DMS79 (cell line): ENCODE measurements around the gene SYNPR.

Source experiments
- DNase-seq: peaks from one replicate; lab custom pipeline; 2025; lab: John Stamatoyannopoulos, UW

SYNPR gene

DNA sequence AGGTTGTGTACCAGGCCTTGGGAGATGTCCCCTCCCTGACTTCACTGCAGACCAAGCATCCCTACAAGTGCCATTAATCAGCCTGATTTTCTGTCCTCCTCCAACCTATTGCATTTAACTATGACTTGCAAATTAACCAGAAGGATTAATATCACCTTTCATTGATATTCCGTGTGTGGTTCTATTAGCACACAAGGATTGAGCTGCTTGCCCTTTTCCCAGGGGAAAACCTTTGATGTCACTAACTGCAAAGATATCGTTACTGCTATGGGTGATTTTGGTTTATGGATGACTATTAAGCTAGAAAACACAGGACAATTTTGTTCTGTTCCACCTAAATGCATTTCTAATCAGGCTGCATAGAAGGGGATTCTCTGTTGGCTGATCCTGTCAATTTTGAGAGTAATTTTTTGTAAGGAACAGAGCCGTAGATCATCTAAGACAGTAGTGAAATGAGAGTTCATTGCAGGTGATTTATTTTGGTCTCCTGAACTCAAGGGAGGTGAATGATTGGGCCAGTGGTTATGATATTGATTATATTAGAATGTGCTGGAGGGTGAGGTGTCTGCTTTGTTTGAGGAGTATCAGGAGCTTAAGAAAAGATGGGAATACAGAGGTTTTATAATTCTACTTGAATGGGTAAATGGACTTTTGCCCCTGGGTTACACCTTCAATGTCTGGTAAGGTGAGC lies 196.9 kb downstream of the SYNPR start:
- DNase-seq = no peak

DNA sequence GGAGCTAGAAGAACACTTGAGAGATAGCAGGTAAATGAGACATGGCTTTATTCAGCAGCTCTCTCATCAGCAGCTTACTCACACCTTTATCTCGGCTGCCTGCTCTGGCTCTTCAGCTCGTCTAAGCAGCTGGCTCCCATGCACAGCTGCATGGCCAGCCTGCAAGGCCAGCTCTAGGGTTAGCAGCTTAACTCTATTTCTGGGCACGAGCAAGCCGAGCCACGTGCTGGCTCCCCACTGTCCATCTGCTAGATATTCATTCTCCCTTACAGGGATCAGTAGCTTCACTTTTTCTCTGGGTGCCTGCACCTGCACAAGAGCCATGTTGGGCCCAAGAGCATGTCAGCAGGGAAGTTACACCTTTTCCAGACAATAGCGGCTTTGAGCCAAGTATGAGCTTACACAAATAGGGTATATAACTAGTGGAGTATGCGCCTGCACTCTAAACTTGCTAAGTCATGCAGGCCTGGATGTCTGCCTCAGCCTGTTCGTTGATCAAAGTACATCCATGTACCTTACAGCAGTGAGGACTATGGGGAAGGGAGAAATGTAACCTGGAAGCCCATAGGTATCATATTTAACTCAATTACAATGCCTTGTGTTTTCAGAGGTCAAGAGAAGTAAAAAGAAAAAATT lies 199.5 kb downstream of the SYNPR start:
- DNase-seq = no peak

DNA sequence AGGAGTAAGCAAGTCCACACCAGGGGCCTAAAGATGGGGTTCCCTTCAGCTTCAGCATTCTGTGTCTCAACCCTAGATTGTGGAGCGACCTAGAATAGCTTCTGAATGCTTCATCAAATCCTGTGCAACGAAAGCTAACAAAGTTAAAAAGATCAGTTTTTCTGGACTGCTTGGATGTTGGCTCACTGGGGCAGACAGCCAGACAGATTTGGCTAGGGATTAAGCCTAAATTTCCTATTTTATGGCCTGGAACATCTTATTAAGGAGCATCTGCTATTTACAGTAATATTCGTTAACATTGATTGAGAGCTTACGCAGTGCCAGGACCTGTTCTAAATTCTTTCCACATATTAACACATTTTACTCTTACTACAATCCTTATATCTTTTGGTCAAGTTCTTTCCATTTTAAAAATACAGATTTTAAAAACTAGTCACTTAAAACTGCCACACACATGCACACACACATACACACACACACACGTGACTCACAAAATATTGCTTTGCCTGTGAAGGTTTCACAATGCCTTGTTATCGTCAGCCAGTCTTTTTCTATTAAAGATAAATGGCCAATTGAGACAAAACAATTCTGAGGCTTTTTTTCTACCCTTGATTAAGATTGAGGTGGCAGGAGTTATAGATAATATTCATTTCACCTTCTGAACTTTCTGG lies 201.0 kb downstream of the SYNPR start:
- no peak for DNase-seq

DNA sequence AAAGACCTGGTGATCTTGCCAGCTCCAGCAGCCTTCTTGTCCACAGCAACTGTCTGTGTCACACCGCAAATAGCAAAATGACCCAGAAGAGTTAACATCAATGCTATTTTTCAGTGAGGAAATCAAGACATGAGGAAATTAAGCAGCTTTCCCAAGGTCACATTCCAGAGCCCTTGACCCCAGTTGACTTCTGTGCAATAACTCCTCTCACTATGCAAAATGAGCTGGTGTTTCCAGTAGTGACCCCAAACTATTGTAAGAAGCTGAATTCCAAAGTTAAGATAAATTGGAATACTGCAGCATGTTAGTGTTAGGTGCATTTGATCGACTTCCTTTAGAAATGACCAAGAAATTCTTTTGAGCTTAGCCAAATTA lies 201.5 kb downstream of the SYNPR start:
- no peak for DNase-seq

DNA sequence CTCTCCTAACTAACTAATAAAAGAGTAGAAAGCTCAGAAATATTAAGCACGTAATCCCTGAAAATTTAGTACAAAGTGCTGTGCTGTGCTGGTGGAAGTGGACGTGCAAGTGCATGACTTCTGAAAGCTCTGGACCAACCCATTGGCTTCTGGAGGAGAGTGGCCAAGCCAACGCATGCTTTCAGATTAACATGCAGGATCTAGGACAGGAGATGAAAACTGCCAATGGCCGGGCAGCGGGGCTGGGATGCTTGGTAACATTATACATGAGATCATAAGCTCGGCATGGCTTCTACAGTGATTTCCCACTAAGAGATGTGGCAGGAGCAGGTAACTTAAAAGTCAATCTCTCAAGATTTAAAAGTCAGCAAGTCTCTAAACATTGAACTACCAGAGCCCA lies 203.5 kb downstream of the SYNPR start:
- DNase-seq = no peak

DNA sequence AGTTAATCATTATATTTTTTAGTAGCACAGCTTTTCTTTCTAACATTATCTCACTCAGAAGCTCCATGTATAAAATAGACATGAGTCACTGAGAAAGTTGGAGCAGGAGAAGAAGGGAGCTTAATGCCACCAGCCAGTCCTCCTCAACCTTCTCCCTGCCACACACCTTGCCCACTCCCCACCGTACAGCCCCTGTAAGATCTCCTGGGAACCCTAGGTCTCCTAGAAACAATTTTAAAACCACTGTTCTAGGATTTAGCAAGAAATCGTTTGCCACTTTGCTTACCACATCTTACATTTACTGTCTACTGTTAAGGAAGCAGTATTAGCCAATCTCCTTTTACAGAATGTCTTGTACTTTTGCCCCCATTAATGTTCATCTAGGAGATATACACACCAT lies 204.2 kb downstream of the SYNPR start:
- DNase-seq = no peak

DNA sequence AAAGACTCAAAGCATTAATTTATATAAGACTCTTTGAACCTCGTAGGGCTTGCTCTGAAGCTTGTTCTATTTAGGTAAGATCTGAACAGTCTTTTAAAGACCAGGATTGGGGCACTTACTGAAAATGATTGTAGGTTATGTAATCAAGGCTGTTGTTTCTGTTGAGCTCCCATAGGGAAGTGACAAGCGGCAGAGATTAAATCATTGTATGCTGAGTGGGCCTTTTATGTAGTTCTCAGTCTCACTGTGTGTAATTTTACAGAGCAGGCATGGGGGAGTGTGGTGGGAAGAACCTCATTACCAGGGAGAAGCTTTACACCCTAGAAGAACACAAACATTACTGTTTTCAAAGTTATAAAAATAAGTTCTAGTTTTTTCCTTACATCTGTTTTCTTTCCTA lies 214.4 kb downstream of the SYNPR start:
- DNase-seq = no peak

DNA sequence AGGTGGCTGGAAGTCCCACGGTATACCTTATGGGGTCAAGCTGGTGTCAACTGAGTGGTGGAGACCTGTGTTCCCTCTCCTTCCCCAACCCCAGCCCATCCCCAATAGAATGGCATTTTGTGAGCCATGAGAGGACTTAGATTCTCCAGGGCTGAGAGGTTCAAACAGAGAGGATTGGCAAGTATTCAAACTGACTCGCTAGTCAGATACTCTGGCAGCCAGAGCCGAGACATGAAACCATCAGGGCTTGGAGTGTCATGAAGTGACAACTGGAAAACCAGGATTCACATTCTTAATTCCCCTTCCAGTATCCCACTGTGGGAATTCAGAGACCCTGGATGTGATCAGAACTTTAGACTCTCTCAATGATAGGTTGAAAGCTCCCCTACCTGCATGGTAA lies 215.0 kb downstream of the SYNPR start:
- no peak for DNase-seq

DNA sequence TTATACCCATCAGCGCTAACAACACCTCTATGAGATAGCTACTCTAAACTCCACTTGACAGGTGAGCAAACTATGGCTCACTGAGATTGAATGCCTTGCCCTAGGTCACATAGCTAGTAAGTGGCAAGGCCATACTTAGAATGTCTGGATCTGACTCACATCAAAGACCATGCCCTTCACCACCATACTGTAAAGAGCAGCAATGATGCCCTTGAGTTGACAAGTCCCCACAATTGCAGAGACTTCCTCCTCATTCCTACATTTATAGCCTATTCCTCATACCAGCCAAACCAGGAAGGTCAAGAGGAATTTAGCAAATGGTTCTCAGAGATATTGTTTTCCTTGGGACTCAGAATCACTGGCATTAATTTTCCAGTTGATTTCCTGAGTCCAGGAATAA lies 216.5 kb downstream of the SYNPR start:
- DNase-seq = no peak

DNA sequence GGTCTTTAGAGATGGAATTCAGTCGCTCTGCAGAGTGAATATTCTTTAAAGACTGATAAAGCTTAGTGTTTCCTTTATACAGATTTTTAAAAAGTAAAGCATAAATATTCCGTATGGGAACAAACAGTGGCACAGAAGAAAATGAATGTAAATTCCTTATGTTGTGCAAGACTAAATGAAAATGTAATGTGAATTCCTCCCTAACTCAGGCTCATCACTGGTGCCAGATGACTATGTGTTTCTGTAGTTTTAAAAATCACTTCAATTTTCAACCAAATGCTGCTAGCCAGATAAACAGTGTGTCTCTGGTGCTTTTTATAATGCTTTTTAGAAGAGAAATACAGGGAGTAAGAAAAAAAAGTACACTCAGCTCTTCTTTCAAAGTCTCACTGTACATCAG lies 219.5 kb downstream of the SYNPR start:
- DNase-seq = no peak

DNA sequence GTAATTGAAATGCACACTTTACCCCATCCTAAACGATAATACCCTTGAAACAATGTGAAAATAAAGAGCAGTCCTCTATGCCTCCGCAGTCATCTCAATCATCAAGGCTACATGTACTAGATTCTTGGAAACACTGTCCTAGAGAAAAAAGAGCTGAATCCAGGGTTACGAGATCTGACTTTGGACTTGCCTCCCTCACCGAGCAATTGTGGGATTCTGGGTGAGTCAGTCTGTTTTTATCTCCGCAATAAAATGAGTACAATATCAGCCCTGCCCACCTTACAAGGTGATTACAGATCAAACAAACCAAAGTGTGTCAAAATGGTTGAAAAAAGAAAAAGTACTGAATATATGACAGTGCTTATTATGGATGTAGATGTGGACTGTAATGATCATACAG lies 222.1 kb downstream of the SYNPR start:
- DNase-seq = no peak

DNA sequence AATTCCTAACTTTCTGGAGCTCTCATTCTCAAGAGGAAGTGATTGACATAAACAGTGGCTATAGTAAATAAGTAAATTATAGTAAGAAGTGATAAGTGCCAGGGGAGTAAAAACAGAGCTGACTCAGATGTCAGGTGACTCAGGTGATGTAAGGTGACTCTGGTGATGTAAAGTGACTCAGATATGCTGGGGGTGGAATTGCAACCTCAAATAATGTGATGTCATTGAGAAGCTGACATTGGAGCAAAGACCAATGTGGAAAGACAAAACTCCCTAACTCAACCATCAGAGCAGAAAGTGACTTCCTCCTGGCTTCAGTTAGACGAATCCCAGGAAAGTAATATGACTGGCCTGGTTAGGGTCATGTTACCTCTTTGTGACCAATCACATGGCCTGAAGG lies 230.2 kb downstream of the SYNPR start:
- DNase-seq = no peak

DNA sequence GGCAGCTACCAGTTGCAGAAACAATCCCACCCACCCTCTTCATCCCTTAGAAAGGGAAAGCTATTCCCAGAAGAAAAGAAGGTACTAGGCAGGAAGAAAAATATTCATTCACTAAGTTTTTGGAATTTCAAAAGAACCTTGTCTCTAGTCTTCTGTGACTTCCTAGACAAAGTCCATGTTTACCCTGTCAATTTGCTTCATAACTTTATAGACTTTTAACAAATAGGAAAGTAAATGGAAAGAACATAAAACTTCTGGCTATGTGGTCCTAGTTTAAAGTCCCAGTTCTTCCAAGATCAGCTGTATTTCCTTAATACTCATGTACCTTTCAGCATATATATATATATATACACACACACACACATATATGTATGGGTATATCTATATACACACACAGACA lies 230.7 kb downstream of the SYNPR start:
- no peak for DNase-seq

DNA sequence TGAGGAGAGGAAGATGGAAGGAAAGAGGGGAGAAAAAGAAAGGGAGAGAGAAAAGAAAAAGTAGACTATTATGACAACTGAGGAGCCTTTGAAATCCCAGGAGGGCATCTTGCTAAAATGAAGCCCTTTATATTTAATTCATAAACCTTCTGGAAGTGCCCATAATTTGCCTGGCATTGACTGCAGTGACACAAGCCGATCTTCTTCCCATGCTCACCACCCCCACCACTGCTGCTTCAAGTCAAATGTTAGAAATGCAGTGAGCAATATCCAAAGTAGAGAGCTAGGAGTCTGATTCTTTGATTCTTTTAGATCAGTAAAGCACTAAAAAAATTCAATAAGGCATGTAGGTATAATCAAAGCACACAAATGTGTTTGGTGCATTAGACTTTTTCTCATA lies 235.7 kb downstream of the SYNPR start:
- no peak for DNase-seq

DNA sequence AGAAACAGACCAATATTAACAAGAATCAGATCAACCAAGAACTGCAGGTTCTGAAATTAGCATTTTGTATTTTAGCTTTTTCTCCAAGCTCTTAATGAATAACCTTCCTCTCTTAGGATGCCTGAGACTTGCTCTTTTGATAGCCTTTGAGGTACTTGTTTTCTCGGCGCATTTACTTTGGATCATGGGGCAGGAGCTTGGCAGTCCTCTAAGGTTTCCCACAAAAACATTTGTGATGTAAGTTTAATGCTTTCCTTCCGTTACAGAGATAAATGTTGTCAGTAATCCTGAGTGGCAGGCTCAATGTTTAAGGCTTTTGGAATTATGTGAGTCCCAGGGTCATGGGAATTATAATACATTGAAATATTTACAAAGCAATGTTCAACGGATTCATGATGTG lies 236.6 kb downstream of the SYNPR start:
- no peak for DNase-seq

DNA sequence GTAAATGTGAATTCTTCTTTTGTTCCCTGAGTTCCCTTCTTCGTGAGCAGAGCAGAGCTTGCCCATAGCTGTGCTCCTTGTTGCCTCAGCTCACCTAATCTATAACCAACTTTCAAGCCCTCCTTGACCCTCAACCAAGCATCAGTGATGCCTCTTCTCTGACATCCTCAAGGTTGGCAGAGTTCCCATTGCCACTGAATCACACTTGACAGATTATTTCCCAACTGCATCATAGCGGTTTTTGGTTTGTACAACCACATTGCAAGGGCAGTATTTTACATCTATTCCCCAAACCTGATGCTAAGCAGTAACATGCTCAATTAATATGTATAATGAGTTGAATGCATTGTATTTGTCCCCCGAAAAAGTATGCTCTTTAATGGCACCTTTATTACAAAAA lies 241.3 kb downstream of the SYNPR start:
- DNase-seq = no peak

DNA sequence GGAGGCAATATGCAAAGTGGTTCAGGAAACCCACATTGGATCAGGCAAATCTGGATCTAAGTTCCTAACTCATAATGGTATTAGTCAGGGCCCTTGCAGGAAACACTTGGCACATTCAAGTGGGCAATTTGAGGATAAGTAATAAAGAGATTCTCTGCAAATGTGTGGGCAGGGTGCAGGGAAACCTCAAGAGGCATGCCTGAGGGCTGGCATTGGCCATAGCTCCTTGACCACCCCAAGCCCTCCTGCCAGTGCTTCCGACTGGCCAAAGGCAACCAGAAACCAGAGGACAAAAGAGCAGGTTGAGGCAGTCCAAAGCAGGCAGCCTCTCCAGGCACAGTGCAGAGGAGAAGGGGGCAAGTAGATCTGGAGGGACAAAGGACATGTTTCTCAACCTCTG lies 243.5 kb downstream of the SYNPR start:
- DNase-seq = no peak

DNA sequence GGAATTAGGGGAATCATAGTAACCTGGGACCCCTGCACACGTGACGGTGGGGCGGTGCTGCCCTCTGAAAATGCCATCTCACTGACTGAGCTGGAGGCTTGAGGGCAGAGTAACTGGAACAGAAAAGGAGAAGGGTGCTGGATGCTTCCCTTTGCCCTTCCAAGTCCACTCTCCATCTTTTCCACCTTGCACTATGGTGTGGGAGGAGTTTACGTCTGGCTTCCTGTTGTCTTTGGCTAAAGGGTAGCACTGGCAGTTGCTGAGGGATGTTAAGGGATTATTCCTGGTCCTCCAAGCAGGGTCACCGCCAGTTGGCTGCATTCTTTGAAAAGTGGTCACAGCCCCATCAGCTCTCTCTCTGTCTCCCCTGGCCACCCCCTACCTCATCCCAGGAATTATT lies 245.0 kb downstream of the SYNPR start:
- no peak for DNase-seq

DNA sequence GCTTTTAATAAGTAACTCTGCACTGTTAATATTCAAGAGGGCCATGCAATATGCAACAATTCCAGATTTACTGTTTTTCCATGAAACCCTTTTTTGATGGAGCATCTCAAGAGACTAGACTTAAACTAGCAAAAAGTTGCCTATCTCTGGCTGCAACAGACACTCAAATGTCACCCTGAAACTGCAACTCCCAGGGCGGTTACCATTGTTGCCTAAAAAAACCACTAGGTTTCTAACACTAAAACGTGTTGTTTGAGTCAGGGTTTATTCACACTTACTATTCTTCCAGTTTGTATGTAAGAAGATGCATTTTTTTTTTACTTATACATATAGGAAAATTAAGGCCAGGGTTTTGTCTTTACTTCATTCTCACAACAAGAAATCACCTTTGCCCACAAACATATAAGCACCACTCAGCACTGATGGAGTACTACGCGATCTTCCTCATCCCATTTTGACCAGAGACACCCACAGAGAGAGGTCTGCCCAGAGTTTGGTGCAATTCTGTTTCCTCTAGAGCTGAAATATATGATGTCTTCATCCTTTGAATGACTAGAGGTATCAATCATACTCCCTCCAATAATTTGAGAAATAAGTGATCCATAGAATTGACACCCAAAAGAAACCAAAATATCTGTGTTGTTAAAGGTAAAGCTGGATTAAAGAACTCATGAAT lies 250.4 kb downstream of the SYNPR start:
- no peak for DNase-seq

DNA sequence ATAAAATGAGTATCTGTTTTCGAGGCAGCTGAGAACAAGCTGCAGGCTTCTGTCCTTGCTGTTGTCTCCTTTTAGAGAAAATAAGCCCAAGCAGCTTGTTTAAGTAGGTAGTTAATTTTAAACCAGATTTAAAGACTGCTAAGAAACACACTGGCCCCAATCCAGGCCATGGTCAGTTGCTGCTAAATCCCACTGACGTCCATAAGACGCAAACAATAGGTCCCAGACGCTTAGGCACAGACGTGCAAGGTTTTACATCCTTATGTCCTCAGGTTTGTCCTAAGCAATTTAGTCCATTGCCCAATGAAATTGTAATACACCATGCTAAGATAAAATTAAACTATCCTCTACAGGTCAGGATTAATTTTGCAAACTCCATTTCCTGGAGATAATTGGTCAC lies 254.4 kb downstream of the SYNPR start:
- DNase-seq = no peak

DNA sequence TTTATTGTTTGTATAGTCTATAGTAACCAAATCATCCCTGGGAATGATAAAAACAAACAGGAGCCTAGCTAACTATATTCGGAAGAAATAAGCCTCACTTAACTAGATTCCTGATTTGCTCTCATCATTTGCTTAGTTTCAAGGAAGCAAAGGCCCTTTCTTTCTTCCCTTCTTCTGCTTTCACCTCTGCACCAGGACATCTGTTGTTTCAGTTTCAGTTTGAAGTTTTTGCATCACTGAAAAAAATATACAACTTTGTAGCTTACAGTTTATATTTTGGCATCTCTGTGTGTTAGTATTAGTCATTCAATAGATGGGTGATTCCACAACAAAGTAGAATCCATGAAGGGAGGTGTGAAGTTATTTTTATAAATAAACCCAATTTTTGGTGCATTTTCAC lies 260.8 kb downstream of the SYNPR start:
- DNase-seq = no peak

DNA sequence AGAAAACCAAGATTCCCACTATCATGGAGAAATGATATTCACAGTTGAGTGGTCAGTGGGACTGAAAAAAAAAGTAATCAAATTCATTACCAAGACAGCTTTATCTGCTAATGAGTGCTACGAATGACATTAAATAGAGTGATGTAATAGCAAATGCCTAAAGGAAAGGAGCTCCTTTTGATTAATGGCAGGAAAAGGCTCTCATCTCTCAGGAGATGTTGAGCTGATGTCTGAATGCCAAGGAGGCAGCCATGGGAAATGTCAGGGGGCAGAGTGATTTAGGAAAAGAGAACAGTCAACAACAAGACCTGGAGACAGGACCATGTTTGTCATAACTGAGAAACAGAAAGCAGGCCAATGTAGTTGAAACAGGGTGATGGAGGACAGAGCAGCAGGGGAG lies 277.7 kb downstream of the SYNPR start:
- no peak for DNase-seq

DNA sequence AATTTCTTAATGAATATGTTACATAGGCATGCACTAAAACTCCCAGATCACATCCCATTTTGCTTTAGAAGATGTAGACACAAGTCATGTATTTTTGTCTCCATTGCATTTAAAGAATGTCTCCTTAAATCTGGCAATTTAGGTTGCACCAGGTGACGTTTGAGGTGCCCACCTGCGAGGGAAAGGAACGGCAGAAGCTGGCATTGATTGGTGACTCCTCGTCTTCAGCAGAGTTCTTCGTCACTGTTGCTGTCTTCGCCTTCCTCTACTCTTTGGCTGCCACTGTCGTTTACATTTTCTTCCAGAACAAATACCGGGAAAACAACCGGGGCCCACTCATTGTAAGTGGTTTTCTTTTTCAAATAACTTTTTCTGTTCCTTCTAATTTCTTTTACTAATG lies 278.3 kb downstream of the SYNPR start:
- no peak for DNase-seq
